Measurements from ENCODE around the gene TRAM1L1. TPM values are rescaled to one million over a fixed set of nuclear protein-coding genes. Genes with fewer than 3 reads are reported as not detected.
A peak's percentile ranks its signal among the peaks of the same experiment; 100 is the strongest.

The TRAM1L1 gene
- 28.9 TPM for total RNA-seq

GRCh38 chr4:117084866-117085701, at the start of gene TRAM1L1:
Gene TRAM1L1 (minus strand): TSS chr4:117085576. CDS start chr4:117085393, 183 bp downstream.
- DNase-seq (ENCODE audit: low spot score in 2 of 2) (peak; percentile 19 to 50), FAIRE-seq (no peak)

- DNase-seq (ENCODE audit: low spot score in 2 of 2) (peak; percentile 2 to 22), FAIRE-seq (peak; percentile 45)
These were observed 49.0 kb upstream of the TRAM1L1 start for GRCh38 chr4:117134386-117134785.

- FAIRE-seq (no peak), DNase-seq (ENCODE audit: low spot score in 2 of 2) (no peak)
These were observed 11.5 kb upstream of the TRAM1L1 start for GRCh38 chr4:117096886-117097285.

GRCh38 chr4:117096462-117096861, 11.1 kb upstream of the TRAM1L1 start:
- FAIRE-seq = no peak
- DNase-seq (ENCODE audit: low spot score in 2 of 2) = no peak

GRCh38 chr4:117093571-117093970, 8.2 kb upstream of the TRAM1L1 start:
- DNase-seq (ENCODE audit: low spot score in 2 of 2) = no peak

GRCh38 chr4:117077760-117078159, 7.6 kb downstream of the TRAM1L1 start:
- DNase-seq (ENCODE audit: low spot score in 2 of 2) (no peak), FAIRE-seq (no peak)

More at GRCh38 chr4:117093571-117093970, 8.2 kb upstream of the TRAM1L1 start:
- no peak for FAIRE-seq

- FAIRE-seq = no peak
These were observed 17.3 kb downstream of the TRAM1L1 start for GRCh38 chr4:117068120-117068519.

GRCh38 chr4:117063961-117064696, 21.2 kb downstream of the TRAM1L1 start:
- FAIRE-seq = no peak
- DNase-seq (ENCODE audit: low spot score in 2 of 2) = no peak

More at GRCh38 chr4:117068120-117068519, 17.3 kb downstream of the TRAM1L1 start:
- DNase-seq (ENCODE audit: low spot score in 2 of 2) = no peak

- DNase-seq (ENCODE audit: low spot score in 2 of 2) (no peak), FAIRE-seq (no peak)
These were observed 42.4 kb downstream of the TRAM1L1 start for GRCh38 chr4:117042962-117043361.
